ENCODE measurements around the gene KIF26B.

GRCh38 chr1:245258271-245258920, 103.6 kb downstream of the KIF26B start:
- TF ChIP-seq, protein P1, sequence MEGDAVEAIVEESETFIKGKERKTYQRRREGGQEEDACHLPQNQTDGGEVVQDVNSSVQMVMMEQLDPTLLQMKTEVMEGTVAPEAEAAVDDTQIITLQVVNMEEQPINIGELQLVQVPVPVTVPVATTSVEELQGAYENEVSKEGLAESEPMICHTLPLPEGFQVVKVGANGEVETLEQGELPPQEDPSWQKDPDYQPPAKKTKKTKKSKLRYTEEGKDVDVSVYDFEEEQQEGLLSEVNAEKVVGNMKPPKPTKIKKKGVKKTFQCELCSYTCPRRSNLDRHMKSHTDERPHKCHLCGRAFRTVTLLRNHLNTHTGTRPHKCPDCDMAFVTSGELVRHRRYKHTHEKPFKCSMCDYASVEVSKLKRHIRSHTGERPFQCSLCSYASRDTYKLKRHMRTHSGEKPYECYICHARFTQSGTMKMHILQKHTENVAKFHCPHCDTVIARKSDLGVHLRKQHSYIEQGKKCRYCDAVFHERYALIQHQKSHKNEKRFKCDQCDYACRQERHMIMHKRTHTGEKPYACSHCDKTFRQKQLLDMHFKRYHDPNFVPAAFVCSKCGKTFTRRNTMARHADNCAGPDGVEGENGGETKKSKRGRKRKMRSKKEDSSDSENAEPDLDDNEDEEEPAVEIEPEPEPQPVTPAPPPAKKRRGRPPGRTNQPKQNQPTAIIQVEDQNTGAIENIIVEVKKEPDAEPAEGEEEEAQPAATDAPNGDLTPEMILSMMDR (conservative IDR thresholded peaks at IDR 0.05; ENCODE audit: low read depth, low read length): no peak
- TF ChIP-seq EZH2phosphoT487 (IDR thresholded peaks at IDR 0.05; ENCODE audit: borderline replicate concordance, low read length) (no peak), EZH2 (IDR thresholded peaks at IDR 0.05; ENCODE audit: low read length, unreplicated experiment) (no peak)
